ENCODE measurements around the gene MAST4.
"Not testable (repeated sequence)": the region's sequence is repeated elsewhere in the genome, so short reads cannot be mapped to it uniquely, and the experiment has no call there.

MAST4 gene

GRCh38 chr5:66647146-66647856 is 51.1 kb downstream of the MAST4 start:
- DNase-seq = no peak

- DNase-seq = no peak
Measured at GRCh38 chr5:66652818-66653217, 56.6 kb downstream of the MAST4 start.

- no peak for DNase-seq
Measured at GRCh38 chr5:66653325-66653724, 57.1 kb downstream of the MAST4 start.

- no peak for DNase-seq
Measured at GRCh38 chr5:66655395-66656324, 59.5 kb downstream of the MAST4 start.

- no peak for DNase-seq
Measured at GRCh38 chr5:66658516-66658915, 62.3 kb downstream of the MAST4 start.

- no peak for DNase-seq
Measured at GRCh38 chr5:66659780-66660179, 63.6 kb downstream of the MAST4 start.

GRCh38 chr5:66660396-66660795 is 64.2 kb downstream of the MAST4 start:
- DNase-seq = no peak

- DNase-seq = peak; percentile 37
Measured at GRCh38 chr5:66661149-66661548, 65.0 kb downstream of the MAST4 start.

- DNase-seq = peak; percentile 54
Measured at GRCh38 chr5:66666778-66667177, 70.6 kb downstream of the MAST4 start.

GRCh38 chr5:66669086-66669861 is 73.1 kb downstream of the MAST4 start:
- no peak for DNase-seq

GRCh38 chr5:66669862-66670195 is 73.6 kb downstream of the MAST4 start:
- DNase-seq = no peak

- no peak for DNase-seq
Measured at GRCh38 chr5:66671305-66671704, 75.1 kb downstream of the MAST4 start.

GRCh38 chr5:66674802-66675201 is 78.6 kb downstream of the MAST4 start:
- DNase-seq = no peak

- DNase-seq = no peak
Measured at GRCh38 chr5:66675406-66675805, 79.2 kb downstream of the MAST4 start.

- no peak for DNase-seq
Measured at GRCh38 chr5:66680221-66680620, 84.0 kb downstream of the MAST4 start.

- no peak for DNase-seq
Measured at GRCh38 chr5:66680804-66681203, 84.6 kb downstream of the MAST4 start.

GRCh38 chr5:66684663-66685062 is 88.5 kb downstream of the MAST4 start:
- DNase-seq = no peak

GRCh38 chr5:66689522-66690220 is 93.5 kb downstream of the MAST4 start:
- DNase-seq = no peak

- no peak for DNase-seq
Measured at GRCh38 chr5:66694036-66694435, 97.8 kb downstream of the MAST4 start.

GRCh38 chr5:66695840-66696239 is 99.6 kb downstream of the MAST4 start:
- not testable (repeated sequence) for DNase-seq

GRCh38 chr5:66697796-66698564 is 101.8 kb downstream of the MAST4 start:
- no peak for DNase-seq

- no peak for DNase-seq
Measured at GRCh38 chr5:66701244-66701643, 105.1 kb downstream of the MAST4 start.
